ENCODE measurements around the gene SCFD2. TPM values are rescaled to one million over a fixed set of nuclear protein-coding genes. Genes with fewer than 3 reads are reported as not detected.

Gene SCFD2
- total and polyA plus RNA-seq, 4 donors, result 4.3 to 28.8 (median 7.4) TPM

DNA sequence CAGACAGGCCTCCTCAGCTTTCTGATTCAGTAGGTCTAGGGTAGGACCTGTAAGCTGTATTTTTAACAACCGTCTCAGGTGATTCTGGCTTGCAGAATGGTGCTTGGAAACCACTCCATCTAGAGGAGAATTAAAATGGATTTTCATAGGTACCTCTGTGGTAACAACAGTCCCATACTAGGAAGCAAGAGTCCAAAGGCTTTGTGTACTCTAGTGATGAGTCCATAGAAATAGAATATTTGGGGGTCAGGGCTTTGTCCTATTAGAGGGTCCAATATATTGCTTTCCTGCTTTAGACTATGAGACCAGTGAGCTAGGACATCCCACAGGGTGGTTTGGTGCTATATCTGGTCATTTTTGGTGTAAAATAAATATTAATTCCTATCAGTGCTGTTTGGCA lies 242.0 kb downstream of the SCFD2 start:
- no peaks in the 10 kb centered on the region for H3K9me3 ChIP-seq (ENCODE audit: control insufficient read depth in 4 of 4, low read length in 3 of 4)
- H3K4me3 ChIP-seq (ENCODE audit: low read depth in 1 of 3, low read length in 3 of 3), result no peak overlapping the region
- peaks cover 12 to 26% (median 16%) of the 10 kb centered on the region in 4 donors for H3K4me1 ChIP-seq (ENCODE audit: control insufficient read depth in 4 of 4, insufficient read depth in 4 of 4, low read length in 3 of 4)
- WGBS, result 82% methylated on average over 1 of the region's 1 CpG
- no peaks in the 10 kb centered on the region for H3K27me3 ChIP-seq (ENCODE audit: control insufficient read depth in 4 of 4, insufficient read depth in 4 of 4, low read length in 3 of 4)
- H3K27ac ChIP-seq (ENCODE audit: low read depth in 1 of 2, low read length in 2 of 2), result no peak overlapping the region
- no peak for DNase-seq (ENCODE audit: low spot score)
- TF ChIP-seq YY1 (IDR thresholded peaks at IDR 0.05), result no peak
- TF ChIP-seq, protein P1, sequence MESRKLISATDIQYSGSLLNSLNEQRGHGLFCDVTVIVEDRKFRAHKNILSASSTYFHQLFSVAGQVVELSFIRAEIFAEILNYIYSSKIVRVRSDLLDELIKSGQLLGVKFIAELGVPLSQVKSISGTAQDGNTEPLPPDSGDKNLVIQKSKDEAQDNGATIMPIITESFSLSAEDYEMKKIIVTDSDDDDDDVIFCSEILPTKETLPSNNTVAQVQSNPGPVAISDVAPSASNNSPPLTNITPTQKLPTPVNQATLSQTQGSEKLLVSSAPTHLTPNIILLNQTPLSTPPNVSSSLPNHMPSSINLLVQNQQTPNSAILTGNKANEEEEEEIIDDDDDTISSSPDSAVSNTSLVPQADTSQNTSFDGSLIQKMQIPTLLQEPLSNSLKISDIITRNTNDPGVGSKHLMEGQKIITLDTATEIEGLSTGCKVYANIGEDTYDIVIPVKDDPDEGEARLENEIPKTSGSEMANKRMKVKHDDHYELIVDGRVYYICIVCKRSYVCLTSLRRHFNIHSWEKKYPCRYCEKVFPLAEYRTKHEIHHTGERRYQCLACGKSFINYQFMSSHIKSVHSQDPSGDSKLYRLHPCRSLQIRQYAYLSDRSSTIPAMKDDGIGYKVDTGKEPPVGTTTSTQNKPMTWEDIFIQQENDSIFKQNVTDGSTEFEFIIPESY (IDR thresholded peaks at IDR 0.05), result no peak
- TF ChIP-seq, protein P2, sequence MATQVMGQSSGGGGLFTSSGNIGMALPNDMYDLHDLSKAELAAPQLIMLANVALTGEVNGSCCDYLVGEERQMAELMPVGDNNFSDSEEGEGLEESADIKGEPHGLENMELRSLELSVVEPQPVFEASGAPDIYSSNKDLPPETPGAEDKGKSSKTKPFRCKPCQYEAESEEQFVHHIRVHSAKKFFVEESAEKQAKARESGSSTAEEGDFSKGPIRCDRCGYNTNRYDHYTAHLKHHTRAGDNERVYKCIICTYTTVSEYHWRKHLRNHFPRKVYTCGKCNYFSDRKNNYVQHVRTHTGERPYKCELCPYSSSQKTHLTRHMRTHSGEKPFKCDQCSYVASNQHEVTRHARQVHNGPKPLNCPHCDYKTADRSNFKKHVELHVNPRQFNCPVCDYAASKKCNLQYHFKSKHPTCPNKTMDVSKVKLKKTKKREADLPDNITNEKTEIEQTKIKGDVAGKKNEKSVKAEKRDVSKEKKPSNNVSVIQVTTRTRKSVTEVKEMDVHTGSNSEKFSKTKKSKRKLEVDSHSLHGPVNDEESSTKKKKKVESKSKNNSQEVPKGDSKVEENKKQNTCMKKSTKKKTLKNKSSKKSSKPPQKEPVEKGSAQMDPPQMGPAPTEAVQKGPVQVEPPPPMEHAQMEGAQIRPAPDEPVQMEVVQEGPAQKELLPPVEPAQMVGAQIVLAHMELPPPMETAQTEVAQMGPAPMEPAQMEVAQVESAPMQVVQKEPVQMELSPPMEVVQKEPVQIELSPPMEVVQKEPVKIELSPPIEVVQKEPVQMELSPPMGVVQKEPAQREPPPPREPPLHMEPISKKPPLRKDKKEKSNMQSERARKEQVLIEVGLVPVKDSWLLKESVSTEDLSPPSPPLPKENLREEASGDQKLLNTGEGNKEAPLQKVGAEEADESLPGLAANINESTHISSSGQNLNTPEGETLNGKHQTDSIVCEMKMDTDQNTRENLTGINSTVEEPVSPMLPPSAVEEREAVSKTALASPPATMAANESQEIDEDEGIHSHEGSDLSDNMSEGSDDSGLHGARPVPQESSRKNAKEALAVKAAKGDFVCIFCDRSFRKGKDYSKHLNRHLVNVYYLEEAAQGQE (IDR thresholded peaks at IDR 0.05), result no peak
- TF ChIP-seq FOXA2 (IDR thresholded peaks at IDR 0.05), result peak; percentile 17
- TF ChIP-seq TAF1 (conservative IDR thresholded peaks at IDR 0.05), result no peak
- TF ChIP-seq, protein P3, sequence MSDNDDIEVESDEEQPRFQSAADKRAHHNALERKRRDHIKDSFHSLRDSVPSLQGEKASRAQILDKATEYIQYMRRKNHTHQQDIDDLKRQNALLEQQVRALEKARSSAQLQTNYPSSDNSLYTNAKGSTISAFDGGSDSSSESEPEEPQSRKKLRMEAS (IDR thresholded peaks at IDR 0.05), result no peak
- TF ChIP-seq, protein P4, sequence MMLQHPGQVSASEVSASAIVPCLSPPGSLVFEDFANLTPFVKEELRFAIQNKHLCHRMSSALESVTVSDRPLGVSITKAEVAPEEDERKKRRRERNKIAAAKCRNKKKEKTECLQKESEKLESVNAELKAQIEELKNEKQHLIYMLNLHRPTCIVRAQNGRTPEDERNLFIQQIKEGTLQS (IDR thresholded peaks at IDR 0.05), result no peak
- TF ChIP-seq, protein P5, sequence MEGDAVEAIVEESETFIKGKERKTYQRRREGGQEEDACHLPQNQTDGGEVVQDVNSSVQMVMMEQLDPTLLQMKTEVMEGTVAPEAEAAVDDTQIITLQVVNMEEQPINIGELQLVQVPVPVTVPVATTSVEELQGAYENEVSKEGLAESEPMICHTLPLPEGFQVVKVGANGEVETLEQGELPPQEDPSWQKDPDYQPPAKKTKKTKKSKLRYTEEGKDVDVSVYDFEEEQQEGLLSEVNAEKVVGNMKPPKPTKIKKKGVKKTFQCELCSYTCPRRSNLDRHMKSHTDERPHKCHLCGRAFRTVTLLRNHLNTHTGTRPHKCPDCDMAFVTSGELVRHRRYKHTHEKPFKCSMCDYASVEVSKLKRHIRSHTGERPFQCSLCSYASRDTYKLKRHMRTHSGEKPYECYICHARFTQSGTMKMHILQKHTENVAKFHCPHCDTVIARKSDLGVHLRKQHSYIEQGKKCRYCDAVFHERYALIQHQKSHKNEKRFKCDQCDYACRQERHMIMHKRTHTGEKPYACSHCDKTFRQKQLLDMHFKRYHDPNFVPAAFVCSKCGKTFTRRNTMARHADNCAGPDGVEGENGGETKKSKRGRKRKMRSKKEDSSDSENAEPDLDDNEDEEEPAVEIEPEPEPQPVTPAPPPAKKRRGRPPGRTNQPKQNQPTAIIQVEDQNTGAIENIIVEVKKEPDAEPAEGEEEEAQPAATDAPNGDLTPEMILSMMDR (IDR thresholded peaks at IDR 0.05; ENCODE audit: low read depth, low read length, missing input control), result no peak
- peak; percentile 55 to 83 for TF ChIP-seq HNF4A (conservative IDR thresholded peaks at IDR 0.05)
- TF ChIP-seq EGR1 (IDR thresholded peaks at IDR 0.05; ENCODE audit: low read depth in 2 of 2), result no peak
- no peak for TF ChIP-seq FOXA1 (IDR thresholded peaks at IDR 0.05)
- no peak for TF ChIP-seq GABPA (IDR thresholded peaks at IDR 0.05 in 1 of 2, conservative IDR thresholded peaks at IDR 0.05 in 1 of 2)
- TF ChIP-seq HNF4G (IDR thresholded peaks at IDR 0.05), result peak; percentile 33
- TF ChIP-seq RXRA (IDR thresholded peaks at IDR 0.05), result no peak
- TF ChIP-seq JUND (IDR thresholded peaks at IDR 0.05), result no peak
- no peak for TF ChIP-seq SP1 (IDR thresholded peaks at IDR 0.05)
- no peak overlapping the region for H3K9ac ChIP-seq (ENCODE audit: low read depth in 1 of 2, low read length in 2 of 2)
- H3K36me3 ChIP-seq (ENCODE audit: control insufficient read depth in 4 of 4, insufficient read depth in 3 of 4, low read depth in 1 of 4, low read length in 3 of 4), result no peaks in the 10 kb centered on the region

DNA sequence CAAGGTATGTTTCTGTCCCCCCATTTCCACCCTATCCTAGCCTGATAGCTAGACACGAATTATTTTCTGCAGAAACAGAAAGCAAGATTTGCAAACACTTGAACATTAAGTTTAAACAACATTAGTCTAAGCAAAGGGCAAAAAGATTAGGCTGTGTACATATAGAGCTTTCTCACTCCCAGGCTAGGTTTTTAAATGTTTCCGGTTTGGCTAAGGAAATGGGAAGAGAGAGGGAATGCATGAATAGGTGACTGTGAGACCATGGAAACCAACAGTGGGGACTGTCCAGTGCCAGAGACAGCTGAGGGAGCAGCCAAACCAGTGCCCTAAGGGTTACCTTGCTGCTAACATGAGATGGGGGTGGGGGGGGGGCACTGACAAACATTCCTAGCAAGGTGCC lies 242.7 kb downstream of the SCFD2 start:
- Histone ChIP-seq H3K27ac (ENCODE audit: low read depth in 1 of 2, low read length in 2 of 2) (no peak overlapping the region), H3K4me3 (ENCODE audit: low read depth in 1 of 3, low read length in 3 of 3) (no peak overlapping the region), H3K27me3 (ENCODE audit: control insufficient read depth in 4 of 4, insufficient read depth in 4 of 4, low read length in 3 of 4) (no peaks in the 10 kb centered on the region), H3K4me1 (ENCODE audit: control insufficient read depth in 4 of 4, insufficient read depth in 4 of 4, low read length in 3 of 4) (peaks cover 12 to 25% (median 15%) of the 10 kb centered on the region in 4 donors), H3K36me3 (ENCODE audit: control insufficient read depth in 4 of 4, insufficient read depth in 3 of 4, low read depth in 1 of 4, low read length in 3 of 4) (no peaks in the 10 kb centered on the region), H3K9me3 (ENCODE audit: control insufficient read depth in 4 of 4, low read length in 3 of 4) (no peaks in the 10 kb centered on the region), H3K9ac (ENCODE audit: low read depth in 1 of 2, low read length in 2 of 2) (no peak overlapping the region)
- WGBS, result 58% methylated on average over 2 of the region's 2 CpGs
- TF ChIP-seq HNF4A (conservative IDR thresholded peaks at IDR 0.05) (no peak), FOXA2 (IDR thresholded peaks at IDR 0.05) (no peak), EGR1 (IDR thresholded peaks at IDR 0.05; ENCODE audit: low read depth in 2 of 2) (no peak), TAF1 (conservative IDR thresholded peaks at IDR 0.05) (no peak), RXRA (IDR thresholded peaks at IDR 0.05) (no peak), YY1 (IDR thresholded peaks at IDR 0.05) (no peak)
- TF ChIP-seq, protein P4 (IDR thresholded peaks at IDR 0.05), result no peak
- TF ChIP-seq, protein P1 (IDR thresholded peaks at IDR 0.05), result no peak
- no peak for DNase-seq (ENCODE audit: low spot score)
